Stimulated activated CD8-positive, alpha-beta memory T cell treated with anti-CD3 and anti-CD28 coated beads, Interleukin-4, amount 100 ng/mL, for 4 hours (primary cell): ENCODE measurements around the gene TALDO1.

Source experiments
- DNase-seq, 2 donors: peaks; one replicate each; pipeline ENCODE4 v3.0.0-alpha.2; 2020; ENCODE audit warnings: low read depth in 2 of 2, low spot score in 1 of 2

Gene TALDO1

DNA sequence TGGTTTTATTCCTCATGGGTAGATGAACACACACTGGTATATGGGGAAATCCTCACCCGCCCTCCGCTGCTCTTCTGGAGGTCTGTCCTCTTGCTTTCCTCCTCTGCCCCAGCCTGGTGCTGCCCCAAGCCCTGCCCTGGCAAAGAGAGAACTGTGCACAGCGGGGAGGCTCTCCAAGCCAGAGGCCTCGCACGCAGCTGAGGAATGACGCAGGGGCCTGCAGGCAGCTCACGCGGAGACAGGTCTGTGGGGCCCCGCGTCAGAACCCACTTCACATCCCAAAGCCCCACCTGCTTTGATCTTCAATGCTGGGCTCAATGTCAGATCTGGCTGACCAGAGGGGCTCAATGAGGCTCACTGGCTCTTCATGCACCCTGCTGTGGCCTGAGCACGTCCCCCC is 20.0 kb downstream of the TALDO1 start:
- DNase-seq: no peak

DNA sequence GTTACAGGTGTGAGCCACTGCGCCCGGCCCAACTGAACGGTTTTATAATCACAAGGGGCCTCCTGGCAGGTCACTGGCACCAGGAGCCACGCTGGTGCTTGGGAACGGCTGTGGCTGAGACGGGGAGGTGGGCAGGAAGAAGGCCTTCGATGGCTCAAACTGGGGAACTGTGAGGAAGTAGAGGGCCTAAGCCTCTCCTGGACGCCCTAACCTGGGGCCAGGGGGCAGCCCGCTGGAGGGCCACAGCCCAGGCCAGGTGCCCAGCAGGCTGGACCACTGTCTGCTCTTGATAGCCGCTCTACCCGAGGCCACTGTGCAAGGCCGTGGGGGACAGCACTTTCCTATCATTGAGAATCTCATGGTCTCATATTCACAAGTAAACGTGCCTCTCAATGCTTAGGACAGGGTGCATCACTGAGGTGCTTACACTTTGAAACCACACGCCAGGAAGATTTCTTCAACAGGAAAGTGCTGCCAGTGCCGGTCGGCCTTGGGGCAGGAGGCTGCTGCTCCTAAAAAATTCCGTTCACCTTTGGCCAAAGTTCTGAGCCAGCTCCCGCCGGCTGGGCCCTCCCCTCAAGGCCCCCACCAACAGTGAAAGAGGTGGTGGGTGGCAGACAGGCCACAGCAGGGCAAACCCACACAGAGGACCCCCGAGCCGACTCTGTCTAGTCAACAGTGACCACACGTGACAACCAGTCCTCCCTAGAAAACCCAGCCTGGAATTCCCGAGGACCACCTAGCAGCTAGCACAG is 22.8 kb downstream of the TALDO1 start:
- no peak for DNase-seq

DNA sequence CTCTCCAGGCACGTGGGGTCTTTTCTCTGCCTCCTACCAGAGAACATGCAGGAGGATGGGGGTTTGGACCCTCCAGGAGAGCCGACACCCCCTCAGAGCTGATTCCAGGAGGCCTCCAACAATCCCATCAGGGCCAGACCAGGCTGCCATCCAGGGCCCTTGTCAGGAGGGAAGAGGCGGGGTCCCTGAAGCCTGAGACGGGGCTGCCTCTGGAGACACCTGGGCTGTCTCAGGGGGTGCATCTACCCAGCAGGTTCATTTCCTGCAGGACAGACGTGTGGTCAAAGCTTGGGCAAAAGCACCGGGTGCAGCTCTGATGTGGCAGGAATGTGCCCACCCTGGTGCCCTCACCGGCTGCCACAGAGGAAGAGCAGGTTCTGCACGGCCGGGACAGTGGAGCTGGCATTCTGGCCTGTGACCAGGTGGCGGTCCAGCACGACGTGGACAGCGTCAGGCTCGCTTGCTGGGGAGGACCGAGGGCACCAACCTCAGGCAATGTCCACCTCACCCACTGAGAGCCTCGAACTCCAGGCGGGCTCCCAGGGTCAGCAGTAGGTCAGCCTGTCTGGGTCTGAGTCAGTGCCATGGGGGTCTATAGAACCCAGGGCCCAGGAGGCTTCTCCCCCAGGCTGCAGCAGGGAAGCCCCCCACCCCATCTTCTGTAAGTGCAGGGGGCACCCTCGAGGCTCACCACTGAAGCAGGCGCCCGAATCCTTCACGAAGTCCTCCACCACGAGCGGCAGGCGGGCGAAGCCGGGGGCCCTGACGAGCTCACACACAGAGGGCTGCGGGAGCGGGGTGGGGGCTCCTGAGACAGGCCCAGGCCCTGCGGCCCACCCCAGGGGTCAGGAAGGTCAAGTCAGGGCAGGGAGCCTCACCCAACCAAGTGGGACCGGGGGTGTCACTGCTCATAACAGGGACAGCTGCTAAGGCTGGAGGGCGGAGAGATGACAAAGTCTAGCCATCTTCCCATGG is 23.7 kb downstream of the TALDO1 start:
- no peak for DNase-seq

DNA sequence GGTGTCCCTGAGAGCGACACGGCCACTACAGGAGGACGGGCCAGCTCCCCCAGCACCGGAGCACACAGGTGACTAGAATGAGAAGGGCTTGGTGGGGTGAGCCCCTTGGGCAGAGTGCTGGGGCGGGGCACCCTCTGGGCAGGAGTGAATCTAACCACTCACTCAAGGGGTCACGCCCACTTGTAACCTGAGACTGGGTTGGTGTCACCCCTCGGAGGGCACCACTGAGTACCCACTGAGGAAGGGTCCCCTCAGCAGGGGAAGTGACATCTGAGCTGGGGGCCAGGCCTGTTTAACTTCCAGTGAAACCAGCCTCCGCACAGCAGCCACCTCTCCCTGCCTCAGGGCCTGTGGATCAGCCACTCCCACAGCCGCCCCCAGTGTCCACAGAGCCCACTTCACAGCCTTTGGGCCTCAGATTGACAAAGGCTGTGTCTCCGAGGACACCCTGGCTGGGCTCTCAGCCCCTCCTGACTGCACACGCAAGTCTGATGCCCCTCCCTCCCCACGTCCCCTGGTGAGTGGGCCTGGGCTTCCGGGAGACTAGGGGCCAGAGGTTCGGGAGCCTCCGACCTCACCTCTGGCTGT is 24.4 kb downstream of the TALDO1 start:
- DNase-seq: no peak

DNA sequence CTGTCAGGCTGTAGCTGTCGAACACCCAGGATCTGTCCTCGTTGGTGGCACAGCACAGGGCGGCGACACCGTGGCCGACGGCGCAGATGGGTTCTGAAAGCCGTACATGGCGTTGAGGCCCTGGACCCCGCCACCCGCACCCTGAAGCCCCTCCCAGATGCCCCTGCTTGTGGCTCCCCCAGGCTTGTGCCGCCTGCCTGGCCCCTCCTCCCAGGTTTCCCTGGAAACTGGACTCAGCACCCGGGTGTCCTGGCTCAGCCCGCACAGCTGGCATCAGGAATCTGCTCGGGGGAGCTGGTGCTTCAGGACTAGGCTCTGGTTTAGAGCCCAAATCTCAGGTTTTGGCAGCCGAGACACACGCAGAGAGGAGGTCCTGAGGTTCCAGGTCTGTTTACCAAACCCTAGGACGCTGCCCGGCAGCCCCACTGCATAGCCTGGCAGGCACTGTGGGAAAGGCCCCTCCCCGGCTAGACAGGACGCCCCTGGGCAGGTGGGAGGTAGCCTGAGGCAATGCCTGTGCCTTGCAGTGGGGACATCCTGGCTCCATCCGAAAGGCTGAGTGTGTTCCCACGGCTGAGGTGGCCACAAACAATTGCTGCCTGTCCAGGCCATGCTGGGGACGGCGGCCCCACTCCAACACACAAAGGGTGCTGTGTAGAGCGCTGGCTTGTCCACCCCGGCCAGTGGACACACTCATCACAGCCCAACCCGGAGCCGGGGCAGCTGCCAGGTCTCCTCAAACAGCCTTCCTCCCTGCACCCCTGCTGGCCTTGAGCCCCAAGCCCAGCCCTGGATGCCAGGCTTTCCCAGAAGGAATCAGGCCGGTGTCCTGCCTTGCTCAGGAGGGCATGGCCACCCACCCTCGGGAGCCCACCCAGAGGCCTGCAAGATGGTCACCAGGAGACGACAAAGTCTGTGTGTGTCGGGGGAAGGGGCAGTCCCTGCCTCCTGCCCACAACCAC is 25.4 kb downstream of the TALDO1 start:
- no peak for DNase-seq

DNA sequence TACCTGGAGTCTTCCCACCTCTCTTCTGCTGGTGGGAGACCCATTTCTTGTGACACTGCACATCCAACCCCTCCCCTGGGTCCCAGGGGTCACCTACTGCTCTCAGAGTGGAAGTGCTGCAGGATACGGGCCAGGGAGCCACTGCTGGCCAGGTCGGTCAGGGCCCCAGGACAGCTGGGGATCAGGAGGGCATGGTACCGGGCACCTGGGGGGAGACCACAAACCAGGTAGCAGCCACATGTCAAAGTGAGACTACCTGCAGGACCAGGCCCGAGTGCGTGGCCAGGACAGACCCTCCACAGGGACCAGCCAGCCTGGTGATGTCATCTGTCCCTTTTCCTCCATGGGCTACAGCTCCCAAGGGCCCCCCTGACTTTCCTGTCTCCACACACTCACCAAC is 26.2 kb downstream of the TALDO1 start:
- DNase-seq: no peak

DNA sequence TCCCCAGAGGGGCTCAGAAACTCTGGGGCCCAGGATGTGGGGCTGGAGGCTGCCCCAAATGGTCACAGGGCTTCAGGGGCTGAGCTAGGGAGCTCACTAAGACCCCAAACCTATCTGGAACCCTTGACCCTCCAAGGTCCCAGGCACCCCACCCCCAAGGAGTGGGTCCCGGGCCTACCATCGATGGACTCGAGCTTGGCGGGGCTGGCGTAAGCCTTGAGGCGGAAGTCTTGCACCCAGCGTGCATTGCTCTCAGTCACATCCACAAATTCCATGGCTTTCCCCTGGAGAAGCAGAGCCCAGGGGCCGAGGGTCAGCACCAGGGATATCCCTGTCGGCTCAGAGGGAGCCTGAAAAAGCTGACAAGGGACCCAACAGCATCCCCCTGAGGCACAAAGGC is 26.6 kb downstream of the TALDO1 start:
- DNase-seq: no peak

DNA sequence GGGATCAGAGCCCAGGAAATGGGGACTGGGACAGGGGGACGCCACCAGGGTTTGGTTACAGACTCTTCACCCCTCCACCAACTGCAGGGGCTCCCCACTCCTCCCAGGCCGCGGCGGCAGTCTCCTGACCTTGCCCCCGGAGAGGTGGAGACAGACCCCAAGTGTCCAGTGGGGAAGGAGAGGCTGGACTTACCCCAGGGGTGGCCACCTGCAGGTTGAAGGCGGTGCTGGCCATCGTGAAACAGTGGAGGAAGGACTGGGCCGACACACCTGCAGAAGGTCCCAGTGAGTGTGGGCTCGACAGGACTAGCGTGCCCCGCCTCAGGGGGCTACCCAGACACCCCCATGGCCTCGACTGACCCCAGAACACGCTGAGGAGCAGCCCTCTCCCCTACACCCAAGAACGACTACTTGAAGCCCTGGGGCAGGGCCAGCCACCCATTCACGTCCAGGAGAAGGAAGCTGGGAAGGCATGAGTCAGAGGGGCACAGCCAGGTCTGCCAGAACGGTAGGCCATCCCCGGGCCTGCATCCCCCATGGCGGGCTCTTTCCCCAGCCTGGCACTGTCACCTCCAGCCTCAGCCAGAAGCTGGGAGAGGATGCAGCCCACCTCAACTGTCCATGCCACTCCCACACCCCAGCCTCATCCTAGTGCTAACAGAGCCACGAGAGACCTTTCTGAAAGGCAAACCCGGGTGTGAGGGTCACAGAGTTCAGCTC is 27.8 kb downstream of the TALDO1 start:
- no peak for DNase-seq

DNA sequence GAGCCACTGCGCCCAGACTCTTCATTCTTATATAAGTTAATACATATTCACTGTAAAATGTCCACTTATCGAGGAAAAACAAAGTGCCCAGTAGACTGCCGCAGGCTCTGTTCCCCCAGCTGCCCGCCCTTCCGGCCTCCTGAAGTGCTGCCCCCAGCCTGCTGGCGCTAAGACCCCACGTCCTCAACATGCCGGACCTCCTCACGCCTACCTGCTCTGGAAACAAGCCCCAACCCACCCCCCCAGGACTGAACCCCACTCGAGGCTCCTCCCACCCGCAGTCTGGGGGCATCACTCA is 28.9 kb downstream of the TALDO1 start:
- no peak for DNase-seq

DNA sequence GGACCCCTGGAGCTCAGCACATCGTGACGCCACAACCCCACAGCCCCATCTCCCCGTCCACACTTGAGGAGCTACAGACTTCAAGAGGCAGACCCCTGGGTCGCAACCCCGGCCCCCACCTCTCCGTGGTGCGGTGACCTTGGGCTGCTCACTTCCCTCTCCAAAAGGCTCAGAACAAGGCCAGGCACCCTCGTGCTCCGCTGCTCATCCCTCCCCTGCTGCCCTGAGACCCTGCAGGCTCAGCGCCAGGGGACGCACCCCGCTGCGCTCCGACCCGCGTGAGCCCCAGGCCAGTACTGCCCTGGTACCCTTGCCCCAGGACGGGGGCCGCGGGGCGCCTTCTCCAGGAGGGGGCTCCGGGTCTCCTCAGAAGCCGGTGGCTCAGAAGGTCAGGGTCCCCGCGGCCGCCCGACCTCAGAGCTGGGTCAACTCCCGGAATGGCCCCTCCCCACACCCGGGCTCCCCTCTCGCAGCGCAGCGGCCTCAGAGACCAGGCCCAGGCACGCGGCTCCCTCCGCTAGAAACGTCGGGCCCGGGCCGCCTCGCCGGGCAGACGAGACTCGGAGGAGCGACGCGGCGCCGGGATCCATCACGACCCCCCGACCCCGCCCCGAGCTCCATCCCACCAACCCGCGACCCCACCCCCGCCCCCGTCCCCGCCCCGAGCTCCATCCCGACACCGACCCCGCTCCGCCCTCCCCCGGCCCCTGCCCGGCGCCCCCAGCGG is 29.5 kb downstream of the TALDO1 start:
- no peak for DNase-seq

DNA sequence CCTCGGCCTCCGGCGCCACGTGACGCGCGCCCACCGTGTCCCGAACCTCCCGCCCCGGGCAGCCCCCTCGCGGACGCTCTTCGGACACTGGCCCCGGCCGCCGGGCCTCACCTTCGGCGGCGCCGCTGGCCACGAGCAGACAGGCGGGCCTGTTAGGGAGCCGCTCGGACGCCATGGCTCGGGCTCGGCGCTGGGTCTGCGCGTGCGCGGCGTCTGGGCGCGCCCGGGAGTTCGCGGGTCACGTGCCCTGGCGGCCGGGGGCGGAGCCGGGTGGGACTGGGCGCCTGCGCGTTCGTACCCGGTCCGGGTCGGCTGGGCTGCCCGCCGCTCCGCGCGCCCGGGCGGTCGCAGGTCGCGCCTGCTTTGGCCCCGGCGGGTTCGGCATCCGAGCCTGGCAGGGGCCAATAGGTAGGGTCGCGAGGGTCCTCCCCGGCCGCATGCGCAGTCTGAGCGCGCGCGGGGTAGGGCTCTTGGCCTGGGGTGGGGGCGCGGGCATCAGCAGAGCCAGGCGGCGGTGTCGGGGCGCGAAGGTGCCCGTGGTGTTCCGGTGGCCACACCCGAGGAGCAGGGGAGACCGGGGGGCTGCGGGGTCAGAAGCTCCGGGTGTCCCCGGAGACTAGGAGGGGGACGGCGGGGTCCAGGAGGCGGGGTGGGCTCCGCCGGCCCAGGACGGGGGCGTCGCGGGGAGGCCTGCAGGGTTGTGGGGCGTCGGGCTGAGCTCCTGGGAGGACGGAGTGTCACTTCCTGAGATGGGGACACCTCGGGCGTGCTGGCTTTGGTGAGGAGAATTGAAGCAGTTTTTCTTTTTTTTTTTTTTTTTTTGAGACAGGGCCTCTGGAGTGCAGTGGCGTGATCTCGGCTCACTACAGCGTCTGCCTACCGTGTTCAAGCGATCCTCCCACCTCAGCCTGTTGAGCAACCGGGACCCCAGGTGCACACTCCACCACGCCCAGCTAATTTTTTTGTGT is 30.3 kb downstream of the TALDO1 start, which contains the start of gene GATD1:
Gene GATD1 (minus strand): TSS at position 200 of the 968 bp plus-strand sequence. CDS start 25 bp downstream, at position 175.
- DNase-seq: peak; percentile 82 to 85

DNA sequence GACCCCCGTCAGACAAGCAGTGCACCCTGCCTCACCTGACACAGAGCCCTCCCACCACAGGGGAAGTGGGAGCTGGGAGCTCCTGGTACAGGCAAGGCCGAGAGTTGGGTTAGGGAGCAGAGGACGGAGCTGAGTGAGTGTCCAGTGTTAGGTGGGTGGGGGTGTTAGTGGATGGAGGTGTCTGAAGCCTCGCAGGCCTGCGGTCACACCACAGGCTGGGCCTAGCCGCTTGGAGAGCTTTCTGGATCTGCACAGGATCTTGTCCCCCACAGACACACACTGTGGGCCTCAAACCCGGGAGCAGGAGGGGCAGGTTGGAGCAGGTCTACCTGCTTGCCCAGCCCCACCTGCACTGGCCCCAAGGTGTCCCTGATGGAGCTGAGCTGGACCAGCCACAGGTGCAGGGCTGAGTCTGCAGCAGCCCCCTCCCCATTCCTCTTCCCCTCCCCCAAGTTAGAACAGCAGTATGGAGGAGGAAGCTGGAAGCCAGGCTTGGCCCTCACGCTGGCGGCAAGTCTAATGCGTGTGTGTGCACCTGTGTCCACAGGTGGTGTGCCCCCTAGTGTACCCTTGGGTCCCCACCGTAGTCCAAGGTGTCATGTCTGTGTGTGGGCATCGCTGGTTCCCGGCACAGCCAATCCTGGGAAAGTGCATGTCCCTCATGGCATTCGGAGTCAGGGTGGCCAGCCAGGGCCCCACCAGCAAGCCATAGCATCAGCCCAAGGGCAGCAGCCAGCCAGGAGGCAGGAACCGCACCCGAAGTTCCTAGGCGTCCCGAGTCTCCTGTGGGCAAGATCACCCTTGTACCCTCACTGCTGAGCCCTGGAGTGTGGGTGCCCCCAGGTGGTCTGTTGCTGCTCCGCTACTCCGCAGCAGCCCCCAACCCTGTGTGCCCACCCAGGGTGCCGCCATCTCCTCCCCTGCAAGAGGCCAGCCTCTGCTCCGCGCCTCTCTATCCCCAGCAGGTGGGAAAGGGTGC is 32.0 kb downstream of the TALDO1 start:
- DNase-seq: no peak

DNA sequence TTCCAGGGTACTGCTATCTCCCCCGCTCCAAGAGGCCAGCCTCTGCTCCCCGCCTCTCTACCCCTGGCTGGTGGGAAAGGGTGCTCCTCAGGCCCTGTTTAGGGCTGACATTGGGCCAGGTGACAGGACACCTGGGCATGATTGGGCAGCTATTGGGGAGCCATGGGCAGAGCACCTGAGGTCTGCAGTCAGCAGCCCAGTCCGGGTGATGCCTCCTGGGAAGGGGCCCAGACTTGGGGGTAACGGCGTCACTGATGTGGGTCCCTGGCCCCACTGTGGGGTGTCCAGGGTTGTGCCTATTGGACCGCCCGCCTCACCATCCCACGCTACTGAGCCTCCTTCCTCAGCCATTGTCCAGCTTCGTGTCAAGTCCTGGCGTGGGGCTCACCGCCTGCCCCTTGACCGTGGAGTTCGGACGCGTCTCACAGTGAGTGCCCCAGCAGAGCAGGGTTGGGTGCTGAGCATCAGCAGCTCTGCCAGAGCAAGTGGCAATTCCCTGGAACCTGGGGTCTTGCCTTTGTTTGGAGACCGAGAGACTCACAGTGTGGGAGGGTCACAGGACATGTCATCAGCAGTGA is 32.8 kb downstream of the TALDO1 start:
- DNase-seq: no peak

DNA sequence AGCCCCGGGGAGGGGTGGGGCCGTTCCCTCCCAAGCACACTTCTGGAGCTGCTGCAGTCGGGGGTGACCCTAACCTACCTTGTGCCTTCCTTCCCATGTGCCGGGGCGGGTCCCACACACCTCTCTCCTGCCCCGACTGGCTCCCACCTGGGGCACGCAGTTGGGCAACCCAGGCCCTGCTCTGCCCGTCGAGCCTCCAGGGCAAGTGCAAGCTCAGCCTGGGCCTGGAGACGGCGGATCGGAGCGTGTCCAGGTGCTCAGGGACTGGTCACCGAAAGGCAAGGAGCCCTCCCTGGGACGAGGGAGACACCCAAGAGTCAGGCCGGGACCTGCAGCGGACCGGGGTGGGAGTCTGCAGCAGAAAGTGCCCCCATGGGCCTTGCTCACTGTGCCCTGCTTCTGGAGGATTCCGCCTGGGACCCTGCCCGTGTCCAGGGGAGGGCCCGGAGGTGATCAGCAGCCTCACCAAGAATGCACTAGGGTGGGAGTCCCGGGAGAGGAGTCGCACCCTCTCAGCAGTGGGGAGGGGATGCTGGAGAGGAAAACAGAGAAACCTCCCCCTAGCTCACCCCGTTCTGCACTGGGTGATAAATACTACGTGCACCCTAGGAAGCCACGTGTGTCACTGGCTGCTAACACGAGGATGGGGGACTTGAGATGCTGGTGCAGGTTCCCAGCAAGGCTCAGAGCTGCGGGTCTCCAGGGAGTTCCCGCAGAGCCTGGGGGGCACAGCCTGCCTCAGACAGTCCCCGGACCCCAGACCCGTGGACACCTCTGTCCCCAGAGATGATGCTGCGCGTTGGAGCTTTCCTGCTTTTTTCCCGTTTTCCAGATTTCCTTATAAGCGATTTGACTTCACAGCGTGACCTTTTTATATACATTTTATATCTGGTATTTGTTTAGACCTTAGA is 35.3 kb downstream of the TALDO1 start:
- no peak for DNase-seq

DNA sequence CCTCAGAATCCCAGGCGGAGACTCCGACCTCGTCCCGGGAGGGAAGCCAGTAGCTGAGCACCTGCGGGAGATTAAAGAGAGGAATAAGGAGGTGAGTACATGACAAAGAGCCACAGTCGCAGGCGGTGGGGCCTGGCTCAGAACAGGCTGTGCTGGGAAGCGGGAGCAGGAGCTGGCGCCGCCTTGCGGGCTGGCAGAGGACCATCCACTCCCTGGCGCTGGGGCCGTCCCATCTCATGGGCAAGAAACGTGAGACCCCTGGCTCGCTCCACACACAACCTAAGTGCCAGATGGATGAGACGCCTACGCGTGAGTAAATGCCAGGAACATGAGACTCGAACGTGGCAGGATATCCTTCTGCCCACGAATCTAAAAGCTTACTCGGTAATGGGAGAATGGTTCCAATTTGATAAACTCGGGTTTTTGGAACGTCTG is 36.3 kb downstream of the TALDO1 start:
- no peak for DNase-seq
